GM18517 (cell line): ENCODE measurements around the gene ZNF780A.
"Not testable (repeated sequence)": the region's sequence is repeated elsewhere in the genome, so short reads cannot be mapped to it uniquely, and the experiment has no call there.

Source experiments
- ATAC-seq: cut with Tn5 transposase; IDR thresholded peaks from one replicate; pipeline ENCODE4 v1.9.1; 2021; ENCODE audit warnings: mild to moderate bottlenecking, moderate library complexity; ENCODE audit not compliant: unreplicated experiment

Gene ZNF780A

DNA sequence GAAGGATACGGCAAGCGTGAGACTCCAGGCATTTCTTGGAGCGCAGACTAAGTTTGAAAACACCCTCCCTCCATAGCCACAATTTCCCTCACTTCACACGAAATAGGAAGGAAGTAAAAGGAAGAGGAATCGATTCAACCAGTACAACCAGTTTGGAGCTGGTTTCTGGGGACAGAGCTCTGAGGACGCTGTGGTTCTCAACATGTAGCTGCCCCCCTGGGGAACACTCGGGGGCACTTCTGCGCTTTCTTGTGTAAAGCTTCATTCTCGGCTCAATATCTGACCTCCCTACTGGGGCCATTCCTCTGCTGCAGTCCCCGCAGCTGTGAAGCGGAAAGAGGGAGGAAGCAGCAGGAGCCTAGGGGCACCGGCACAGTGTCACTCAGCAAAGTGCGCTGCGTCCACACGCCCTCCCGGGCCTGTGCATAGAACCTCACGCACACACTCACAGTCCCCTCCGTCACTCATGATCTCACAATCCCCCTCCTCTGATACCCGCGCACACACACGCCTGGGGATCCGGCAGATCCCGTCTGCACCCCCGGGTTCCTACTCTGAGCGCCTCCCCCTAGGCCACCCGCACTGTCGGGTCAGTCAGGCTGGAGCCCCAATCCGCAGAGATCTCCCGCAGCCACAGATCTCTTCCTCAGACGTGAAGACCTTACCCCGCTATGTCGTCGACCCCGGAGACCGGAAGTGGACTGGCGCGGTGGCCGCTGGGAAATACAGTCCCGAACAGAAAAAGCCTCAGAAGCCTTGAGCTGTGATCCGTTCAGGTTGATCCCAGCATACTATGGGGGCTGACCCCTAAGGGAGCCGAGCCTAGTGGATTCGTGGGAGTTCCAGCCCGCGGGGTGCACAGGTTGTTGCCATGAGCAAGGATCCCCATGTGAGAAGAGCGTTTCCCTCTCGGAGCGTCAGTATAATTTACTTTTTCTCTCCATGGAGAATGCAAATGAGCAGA is at the start of gene ZNF780A:
Gene ZNF780A, minus strand, starts transcription at position 703 of the 964 bp plus-strand sequence. CDS start 6,190 bp downstream, outside the sequence.
- peak; percentile 72 for ATAC-seq

DNA sequence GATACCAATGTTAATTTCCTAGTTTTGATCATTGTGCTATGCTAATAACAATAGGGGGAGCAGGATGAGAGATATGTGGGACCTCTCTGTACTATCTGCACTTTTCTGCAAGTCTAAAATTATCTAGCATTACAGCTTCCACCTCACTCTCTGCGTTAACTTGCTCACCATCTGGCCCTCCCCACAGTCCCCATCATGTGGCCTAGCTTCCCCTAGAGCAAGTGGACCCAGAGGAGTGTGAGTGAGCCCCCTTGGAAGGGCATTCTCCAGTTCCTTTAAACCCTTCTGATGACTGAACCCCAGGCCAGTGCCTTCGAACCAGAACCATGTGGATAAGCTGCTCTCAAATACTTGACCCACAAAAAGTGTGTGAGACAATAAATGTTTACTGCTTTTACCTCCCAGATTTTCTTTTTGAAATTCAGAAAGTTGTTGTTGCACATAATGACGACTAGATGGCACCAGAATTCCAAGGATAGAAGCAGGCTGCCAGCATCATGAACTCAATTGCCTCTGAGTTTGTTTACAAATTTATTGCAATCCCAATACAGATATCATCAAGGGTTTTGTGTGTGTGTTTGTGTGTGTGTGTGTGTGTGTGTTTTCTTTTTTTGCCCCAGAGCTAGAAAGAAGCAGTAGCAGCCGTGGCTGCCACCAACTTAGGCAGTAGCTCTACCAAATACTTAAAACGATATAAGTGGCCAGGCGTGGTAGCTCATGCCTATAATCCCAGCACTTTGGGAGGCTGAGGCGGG is 49.0 kb upstream of the ZNF780A start:
- no peak for ATAC-seq

- ATAC-seq, result no peak
Measured at GRCh38 chr19:40136818-40137217, 46.1 kb upstream of the ZNF780A start.

DNA sequence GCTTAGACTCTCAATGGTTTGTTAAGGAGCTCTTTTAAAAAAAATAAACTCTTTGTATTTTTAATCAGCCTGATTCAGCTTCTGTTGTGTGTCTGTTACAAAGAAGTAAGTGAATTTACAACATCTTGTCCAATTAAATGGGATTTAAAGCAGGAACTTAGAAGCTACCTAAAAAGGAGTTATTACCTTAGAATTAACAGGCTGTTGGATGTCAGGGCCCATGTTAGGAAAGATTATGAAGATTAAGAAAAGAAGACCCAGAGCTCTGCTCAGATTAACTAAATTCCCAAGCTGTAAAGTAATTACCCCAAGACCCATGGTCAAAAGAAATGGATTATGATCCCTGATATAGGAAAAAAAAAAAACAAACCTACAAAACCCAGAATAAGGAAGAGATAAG is 44.1 kb upstream of the ZNF780A start:
- no peak for ATAC-seq

DNA sequence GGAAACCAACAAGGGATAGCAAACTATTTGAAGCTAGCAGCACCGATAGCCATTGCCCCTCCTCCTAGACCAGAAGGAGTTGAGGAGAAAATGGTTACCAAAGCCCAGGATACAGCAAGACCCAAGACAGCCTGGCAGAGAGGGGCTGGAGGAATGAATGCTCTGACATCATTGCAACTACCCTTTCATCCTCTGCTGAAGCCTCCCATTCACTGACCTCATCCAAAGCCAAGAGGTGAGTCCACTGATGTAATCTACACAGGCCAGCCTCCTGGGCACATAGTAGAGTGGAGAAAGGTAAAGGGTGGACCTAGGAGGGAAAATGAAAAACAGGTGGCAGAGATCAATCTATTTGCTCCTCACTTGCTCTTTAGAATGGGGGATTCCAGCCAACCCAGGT is 42.7 kb upstream of the ZNF780A start:
- ATAC-seq, result no peak

DNA sequence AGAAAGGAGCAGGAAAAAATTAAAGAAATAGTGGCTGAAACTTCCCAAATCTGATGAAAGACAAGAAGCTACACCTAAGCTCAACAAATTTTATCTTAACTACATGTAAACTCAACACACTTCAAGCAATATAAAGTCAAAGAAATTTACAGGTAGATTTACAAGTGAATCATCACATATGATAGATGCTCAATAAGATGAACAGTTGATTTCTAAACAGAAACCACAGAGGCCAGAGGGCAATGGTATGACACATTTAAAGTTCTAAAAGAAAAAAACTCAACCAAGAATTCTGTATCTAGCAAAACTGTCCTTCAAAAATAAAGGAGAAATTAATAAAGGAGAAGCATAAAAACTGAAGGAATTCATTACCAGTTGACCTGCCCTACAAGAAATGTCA is 39.3 kb upstream of the ZNF780A start:
- no peak for ATAC-seq

- ATAC-seq, result no peak
Measured at GRCh38 chr19:40129425-40129824, 38.7 kb upstream of the ZNF780A start.

DNA sequence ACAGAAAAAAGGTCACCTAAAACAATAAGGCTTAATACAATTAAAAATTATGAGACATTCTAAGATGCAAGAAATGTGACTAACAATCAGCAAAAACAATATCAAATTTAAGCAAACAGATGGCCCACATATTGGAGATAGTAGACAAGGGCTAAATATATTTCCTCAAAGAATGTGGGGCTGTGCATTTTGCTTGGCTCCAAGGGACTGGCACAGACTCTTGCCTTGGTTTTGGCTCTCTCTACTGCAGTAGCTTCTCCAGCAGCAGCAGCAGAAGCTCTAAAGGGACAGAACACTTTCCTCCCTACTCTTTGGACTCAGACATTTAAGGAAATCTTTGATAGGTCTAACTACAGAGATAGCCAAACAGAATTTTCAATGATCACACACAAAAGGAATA is 38.2 kb upstream of the ZNF780A start:
- ATAC-seq, result no peak

DNA sequence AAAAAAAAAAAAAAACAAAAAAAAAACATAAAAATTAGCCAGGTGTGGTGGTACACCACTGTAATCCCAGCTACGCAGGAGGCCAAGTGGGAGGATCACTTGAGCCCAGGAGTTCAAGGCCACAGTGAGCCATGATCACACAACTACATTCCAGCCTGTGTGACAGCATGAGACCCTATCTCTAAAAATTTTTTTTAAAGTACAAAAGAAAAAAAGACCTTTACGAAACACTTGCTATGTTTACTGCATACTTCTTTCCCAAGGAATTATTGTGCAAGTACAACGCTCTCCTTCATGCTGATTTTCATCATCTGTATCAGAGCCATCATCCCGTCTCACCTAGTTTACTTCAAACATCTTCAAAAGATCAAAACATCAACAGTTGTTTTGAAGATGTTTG is 28.6 kb upstream of the ZNF780A start:
- no peak for ATAC-seq

DNA sequence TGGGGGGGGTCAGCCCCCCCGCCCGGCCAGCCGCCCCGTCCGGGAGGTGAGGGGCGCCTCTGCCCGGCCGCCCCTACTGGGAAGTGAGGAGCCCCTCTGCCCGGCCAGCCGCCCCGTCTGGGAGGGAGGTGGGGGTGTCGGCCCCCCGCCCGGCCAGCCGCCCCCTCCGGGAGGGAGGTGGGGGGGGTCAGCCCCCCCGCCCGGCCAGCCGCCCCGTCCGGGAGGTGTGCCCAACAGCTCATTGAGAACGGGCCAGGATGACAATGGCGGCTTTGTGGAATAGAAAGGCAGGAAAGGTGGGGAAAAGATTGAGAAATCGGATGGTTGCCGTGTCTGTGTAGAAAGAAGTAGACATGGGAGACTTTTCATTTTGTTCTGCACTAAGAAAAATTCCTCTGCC is 27.9 kb upstream of the ZNF780A start:
- not testable (repeated sequence) for ATAC-seq

GRCh38 chr19:40116075-40116474 is 25.3 kb upstream of the ZNF780A start:
- no peak for ATAC-seq

GRCh38 chr19:40114119-40114518 is 23.4 kb upstream of the ZNF780A start:
- ATAC-seq, result not testable (repeated sequence)

- ATAC-seq, result not testable (repeated sequence)
Measured at GRCh38 chr19:40112271-40112670, 21.5 kb upstream of the ZNF780A start.

- ATAC-seq, result no peak
Measured at GRCh38 chr19:40110570-40110969, 19.8 kb upstream of the ZNF780A start.

DNA sequence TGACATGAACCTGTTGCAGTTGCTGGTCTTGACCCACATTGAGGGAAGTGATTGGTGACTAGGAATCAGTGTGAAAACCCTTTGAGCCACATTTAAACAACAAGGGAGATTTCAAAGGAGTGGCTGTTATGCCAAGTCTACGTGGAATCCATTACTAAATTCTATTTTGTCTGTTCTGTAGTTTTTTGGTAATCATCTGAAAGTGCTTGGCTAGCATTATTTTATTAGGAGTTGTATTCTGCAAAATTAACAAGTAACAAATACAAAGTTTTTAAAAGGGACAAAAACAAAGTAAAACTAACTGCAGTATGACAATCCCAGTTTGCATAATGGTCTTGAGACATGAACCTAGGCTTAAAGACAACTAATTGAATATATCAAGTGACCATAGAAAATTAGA is 14.0 kb upstream of the ZNF780A start:
- ATAC-seq, result no peak

GRCh38 chr19:40103600-40103999 is 12.9 kb upstream of the ZNF780A start:
- ATAC-seq, result no peak

- no peak for ATAC-seq
Measured at GRCh38 chr19:40101813-40102212, 11.1 kb upstream of the ZNF780A start.

- ATAC-seq, result no peak
Measured at GRCh38 chr19:40093416-40093815, 2.7 kb upstream of the ZNF780A start.

DNA sequence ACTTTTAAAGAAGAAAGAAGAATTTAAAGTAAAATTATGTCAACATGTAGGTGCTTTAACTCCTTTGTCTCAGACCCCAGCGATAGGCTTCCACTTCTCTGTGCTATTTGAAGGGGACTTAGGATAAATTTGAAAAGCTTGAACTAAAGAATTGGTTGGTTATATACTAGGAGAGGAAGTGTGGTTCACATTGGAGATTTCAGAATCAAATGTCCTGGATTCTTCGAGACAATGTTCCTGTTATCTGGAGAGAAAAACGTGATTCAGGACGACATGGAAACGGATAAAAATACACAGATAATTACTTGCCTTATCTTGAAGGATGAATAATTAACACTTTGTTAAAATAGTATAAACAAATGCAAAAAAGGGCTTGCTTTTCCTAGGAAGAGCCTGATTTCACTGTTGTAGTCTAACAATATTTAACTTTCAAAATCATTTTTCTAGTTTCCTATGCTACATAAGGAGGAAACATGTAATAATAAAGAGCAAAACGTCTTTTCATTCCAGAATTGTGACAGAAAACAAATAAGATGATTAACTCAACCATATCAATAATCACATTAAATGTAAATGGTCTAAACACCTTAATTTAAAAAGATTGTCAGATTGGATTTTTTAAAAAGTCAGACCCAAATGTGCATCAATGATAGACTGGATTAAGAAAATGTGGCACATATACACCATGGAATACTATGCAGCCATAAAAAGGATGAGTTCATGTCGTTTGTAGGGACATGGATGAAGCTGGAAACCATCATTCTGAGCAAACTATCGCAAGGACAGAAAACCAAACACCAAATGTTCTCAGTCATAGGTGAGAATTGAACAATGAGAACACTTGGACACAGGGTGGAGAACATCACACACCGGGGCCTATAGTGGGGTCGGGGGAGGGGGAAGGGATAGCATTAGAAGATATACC is 724 bp upstream of the ZNF780A start:
- no peak for ATAC-seq

- no peak for ATAC-seq
Measured at GRCh38 chr19:40089462-40089861, 1.3 kb downstream of the ZNF780A start.
